ENCODE data around the gene C9.

- TF ChIP-seq ZNF24 (tag by site-specific recombination; IDR thresholded peaks at IDR 0.05), result no peak
- TF ChIP-seq CTCF (tag by site-specific recombination; IDR thresholded peaks at IDR 0.05), result no peak
- TF ChIP-seq HOXA7 (CRISPR knock-in tag; IDR thresholded peaks at IDR 0.05; ENCODE audit: borderline replicate concordance), result no peak
- TF ChIP-seq BCL11A (tag by site-specific recombination; IDR thresholded peaks at IDR 0.05; ENCODE audit: low read depth), result no peak
- no peak for TF ChIP-seq ZBTB10 (tag by site-specific recombination; IDR thresholded peaks at IDR 0.05)
- no peak for TF ChIP-seq ZNF501 (tag by site-specific recombination; IDR thresholded peaks at IDR 0.05)
- TF ChIP-seq, protein P1, sequence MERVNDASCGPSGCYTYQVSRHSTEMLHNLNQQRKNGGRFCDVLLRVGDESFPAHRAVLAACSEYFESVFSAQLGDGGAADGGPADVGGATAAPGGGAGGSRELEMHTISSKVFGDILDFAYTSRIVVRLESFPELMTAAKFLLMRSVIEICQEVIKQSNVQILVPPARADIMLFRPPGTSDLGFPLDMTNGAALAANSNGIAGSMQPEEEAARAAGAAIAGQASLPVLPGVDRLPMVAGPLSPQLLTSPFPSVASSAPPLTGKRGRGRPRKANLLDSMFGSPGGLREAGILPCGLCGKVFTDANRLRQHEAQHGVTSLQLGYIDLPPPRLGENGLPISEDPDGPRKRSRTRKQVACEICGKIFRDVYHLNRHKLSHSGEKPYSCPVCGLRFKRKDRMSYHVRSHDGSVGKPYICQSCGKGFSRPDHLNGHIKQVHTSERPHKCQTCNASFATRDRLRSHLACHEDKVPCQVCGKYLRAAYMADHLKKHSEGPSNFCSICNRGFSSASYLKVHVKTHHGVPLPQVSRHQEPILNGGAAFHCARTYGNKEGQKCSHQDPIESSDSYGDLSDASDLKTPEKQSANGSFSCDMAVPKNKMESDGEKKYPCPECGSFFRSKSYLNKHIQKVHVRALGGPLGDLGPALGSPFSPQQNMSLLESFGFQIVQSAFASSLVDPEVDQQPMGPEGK (tag by site-specific recombination; IDR thresholded peaks at IDR 0.05), result no peak
- no peak for TF ChIP-seq ZNF146 (tag by site-specific recombination; IDR thresholded peaks at IDR 0.05)
- TF ChIP-seq ZBTB7A (tag by site-specific recombination; IDR thresholded peaks at IDR 0.05; ENCODE audit: low read depth), result no peak
- TF ChIP-seq SP2 (tag by site-specific recombination; IDR thresholded peaks at IDR 0.05), result no peak
- TF ChIP-seq ZNF114 (tag by site-specific recombination; IDR thresholded peaks at IDR 0.05), result no peak
- TF ChIP-seq ZNF292 (tag by site-specific recombination; IDR thresholded peaks at IDR 0.05; ENCODE audit: borderline replicate concordance, low read depth), result no peak
Measured at GRCh38 chr5:39400713-39401578, 36.7 kb upstream of the C9 start.

Data from HEK293 (cell line).